Measurements from ENCODE around the gene SVBP. TPM values are rescaled to one million over a fixed set of nuclear protein-coding genes. Genes with fewer than 3 reads are reported as not detected.

SVBP gene
- polyA plus RNA-seq, 1 experiment = 29.8 TPM

DNA sequence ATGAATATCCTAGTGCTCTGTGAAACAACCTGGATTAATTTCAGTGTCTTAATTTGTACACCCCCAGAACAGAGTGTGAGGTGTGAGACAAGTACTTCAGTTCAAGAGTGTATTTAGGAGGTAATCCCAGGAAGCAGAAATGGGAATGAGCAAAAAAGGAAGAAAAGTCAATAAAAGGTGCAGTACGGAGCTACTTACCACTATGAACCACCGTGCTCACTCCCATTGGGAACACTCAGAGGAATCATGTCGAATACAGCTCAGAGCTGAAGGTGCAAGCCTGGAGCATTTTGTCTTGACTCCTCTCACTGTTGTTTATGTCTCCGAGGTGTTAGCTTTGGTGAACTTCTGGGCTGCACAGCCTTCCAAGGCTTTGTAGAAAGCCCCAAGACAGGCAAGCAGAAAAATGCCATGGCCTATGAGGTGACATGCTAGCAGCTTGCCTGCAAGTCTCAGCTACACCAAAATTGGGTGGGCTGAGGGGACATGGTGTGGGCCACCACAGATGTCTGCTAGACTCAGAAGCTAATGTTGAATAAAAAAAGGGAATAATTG lies 7.4 kb upstream of the SVBP start:
- Histone ChIP-seq H3K27ac (ENCODE audit: low read depth, low read length) (no peak overlapping the region), H3K9me3 (ENCODE audit: control insufficient read depth, insufficient read depth, low read length) (no peaks in the 10 kb centered on the region), H3K4me3 (ENCODE audit: low read depth, low read length) (no peak overlapping the region), H3K27me3 (ENCODE audit: control insufficient read depth, insufficient read depth, low read length) (no peaks in the 10 kb centered on the region)
- POLR2A ChIA-PET = interaction anchor here (1.5 kb wide), 1 partner anchor 22 kb away, joined by 4 read pairs; the partner anchor contains the start of gene ZNF691
- TF ChIP-seq, protein P1, sequence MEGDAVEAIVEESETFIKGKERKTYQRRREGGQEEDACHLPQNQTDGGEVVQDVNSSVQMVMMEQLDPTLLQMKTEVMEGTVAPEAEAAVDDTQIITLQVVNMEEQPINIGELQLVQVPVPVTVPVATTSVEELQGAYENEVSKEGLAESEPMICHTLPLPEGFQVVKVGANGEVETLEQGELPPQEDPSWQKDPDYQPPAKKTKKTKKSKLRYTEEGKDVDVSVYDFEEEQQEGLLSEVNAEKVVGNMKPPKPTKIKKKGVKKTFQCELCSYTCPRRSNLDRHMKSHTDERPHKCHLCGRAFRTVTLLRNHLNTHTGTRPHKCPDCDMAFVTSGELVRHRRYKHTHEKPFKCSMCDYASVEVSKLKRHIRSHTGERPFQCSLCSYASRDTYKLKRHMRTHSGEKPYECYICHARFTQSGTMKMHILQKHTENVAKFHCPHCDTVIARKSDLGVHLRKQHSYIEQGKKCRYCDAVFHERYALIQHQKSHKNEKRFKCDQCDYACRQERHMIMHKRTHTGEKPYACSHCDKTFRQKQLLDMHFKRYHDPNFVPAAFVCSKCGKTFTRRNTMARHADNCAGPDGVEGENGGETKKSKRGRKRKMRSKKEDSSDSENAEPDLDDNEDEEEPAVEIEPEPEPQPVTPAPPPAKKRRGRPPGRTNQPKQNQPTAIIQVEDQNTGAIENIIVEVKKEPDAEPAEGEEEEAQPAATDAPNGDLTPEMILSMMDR (IDR thresholded peaks at IDR 0.05; ENCODE audit: low read depth, low read length) = no peak
- no peak for DNase-seq (ENCODE audit: low read depth, low spot score)
- CTCF ChIA-PET = interaction anchor here (1.3 to 2.3 kb wide), 2 partner anchors 22 to 59 kb away, joined by 3 to 8 read pairs; partner anchors contain the start of gene ZNF691

GRCh38 chr1:42822800-42823392 lies 5.7 kb upstream of the SVBP start:
- ChIA-PET CTCF (interaction anchor here (0.9 to 3.3 kb wide), 2 partner anchors 23 to 45 kb away, joined by 3 to 18 read pairs; partner anchors contain the start of gene ZNF691), POLR2A (no interaction called here)
- H3K4me3 ChIP-seq (ENCODE audit: low read depth, low read length) = no peak overlapping the region
- TF ChIP-seq, protein P1 (IDR thresholded peaks at IDR 0.05; ENCODE audit: low read depth, low read length) = no peak
- H3K9me3 ChIP-seq (ENCODE audit: control insufficient read depth, insufficient read depth, low read length) = no peaks in the 10 kb centered on the region
- H3K27me3 ChIP-seq (ENCODE audit: control insufficient read depth, insufficient read depth, low read length) = no peaks in the 10 kb centered on the region
- no peak overlapping the region for H3K27ac ChIP-seq (ENCODE audit: low read depth, low read length)
- no peak for DNase-seq (ENCODE audit: low read depth, low spot score)

DNA sequence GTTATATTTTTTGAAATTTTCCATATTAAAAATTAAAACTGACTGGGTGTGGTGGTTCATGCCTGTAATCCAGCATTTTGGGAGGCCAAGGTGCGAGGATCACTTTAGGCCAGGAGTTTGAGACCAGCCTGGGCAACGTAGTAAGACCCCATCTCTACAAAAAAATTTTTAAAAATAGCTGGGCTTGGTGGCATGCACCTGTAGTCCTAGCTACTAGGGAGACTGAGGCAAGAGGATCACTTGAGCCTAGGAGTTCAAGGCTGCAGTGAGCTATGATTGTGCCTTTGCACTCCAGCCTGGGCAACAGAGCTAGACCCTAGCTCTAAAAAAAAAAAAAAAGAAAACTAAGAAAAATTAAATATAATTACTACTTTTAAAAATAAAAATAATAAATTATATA lies 4.5 kb upstream of the SVBP start:
- TF ChIP-seq, protein P1 (IDR thresholded peaks at IDR 0.05; ENCODE audit: low read depth, low read length) = no peak
- H3K9me3 ChIP-seq (ENCODE audit: control insufficient read depth, insufficient read depth, low read length) = no peaks in the 10 kb centered on the region
- CTCF ChIA-PET = interaction anchor here (0.6 to 3.3 kb wide), 4 partner anchors 25 to 252 kb away, joined by 3 to 18 read pairs (median 4); partner anchors contain the start of gene ZNF691
- POLR2A ChIA-PET = interaction anchor here (0.6 to 0.7 kb wide), 3 partner anchors 15 to 497 kb away, joined by 4 read pairs; no protein-coding TSS in a partner anchor
- no peak overlapping the region for H3K27ac ChIP-seq (ENCODE audit: low read depth, low read length)
- no peak overlapping the region for H3K4me3 ChIP-seq (ENCODE audit: low read depth, low read length)
- DNase-seq (ENCODE audit: low read depth, low spot score) = no peak
- H3K27me3 ChIP-seq (ENCODE audit: control insufficient read depth, insufficient read depth, low read length) = no peaks in the 10 kb centered on the region

GRCh38 chr1:42820813-42821212 lies 3.6 kb upstream of the SVBP start:
- DNase-seq (ENCODE audit: low read depth, low spot score) = no peak
- no peaks in the 10 kb centered on the region for H3K9me3 ChIP-seq (ENCODE audit: control insufficient read depth, insufficient read depth, low read length)
- POLR2A ChIA-PET = no interaction called here
- TF ChIP-seq, protein P1 (IDR thresholded peaks at IDR 0.05; ENCODE audit: low read depth, low read length) = no peak
- H3K27ac ChIP-seq (ENCODE audit: low read depth, low read length) = no peak overlapping the region
- no peak overlapping the region for H3K4me3 ChIP-seq (ENCODE audit: low read depth, low read length)
- H3K27me3 ChIP-seq (ENCODE audit: control insufficient read depth, insufficient read depth, low read length) = no peaks in the 10 kb centered on the region
- CTCF ChIA-PET = interaction anchor here (1.2 to 3.3 kb wide), 3 partner anchors 26 to 253 kb away, joined by 4 to 18 read pairs (median 5); partner anchors contain the start of gene ZNF691

GRCh38 chr1:42817976-42818375 lies 779 bp upstream of the SVBP start:
- Histone ChIP-seq H3K27me3 (ENCODE audit: control insufficient read depth, insufficient read depth, low read length) (no peaks in the 10 kb centered on the region), H3K27ac (ENCODE audit: low read depth, low read length) (no peak overlapping the region), H3K9me3 (ENCODE audit: control insufficient read depth, insufficient read depth, low read length) (no peaks in the 10 kb centered on the region), H3K4me3 (ENCODE audit: low read depth, low read length) (no peak overlapping the region; the same call in 1 of the 2 replicates)
- TF ChIP-seq, protein P1 (IDR thresholded peaks at IDR 0.05; ENCODE audit: low read depth, low read length) = no peak
- ChIA-PET CTCF (interaction anchor here (0.7 to 2.4 kb wide), 4 partner anchors 28 to 255 kb away, joined by 3 to 10 read pairs (median 6); partner anchors contain the start of genes C1orf50, P3H1 and ZNF691), POLR2A (interaction anchor here (0.6 to 3.0 kb wide), 3 partner anchors 10 to 52 kb away, joined by 3 to 16 read pairs (median 4); partner anchors contain the start of gene ZNF691)
- DNase-seq (ENCODE audit: low read depth, low spot score) = no peak
